ENCODE measurements around the gene CBLB.
"Not testable (repeated sequence)": the region's sequence is repeated elsewhere in the genome, so short reads cannot be mapped to it uniquely, and the experiment has no call there.

Gene CBLB

DNA sequence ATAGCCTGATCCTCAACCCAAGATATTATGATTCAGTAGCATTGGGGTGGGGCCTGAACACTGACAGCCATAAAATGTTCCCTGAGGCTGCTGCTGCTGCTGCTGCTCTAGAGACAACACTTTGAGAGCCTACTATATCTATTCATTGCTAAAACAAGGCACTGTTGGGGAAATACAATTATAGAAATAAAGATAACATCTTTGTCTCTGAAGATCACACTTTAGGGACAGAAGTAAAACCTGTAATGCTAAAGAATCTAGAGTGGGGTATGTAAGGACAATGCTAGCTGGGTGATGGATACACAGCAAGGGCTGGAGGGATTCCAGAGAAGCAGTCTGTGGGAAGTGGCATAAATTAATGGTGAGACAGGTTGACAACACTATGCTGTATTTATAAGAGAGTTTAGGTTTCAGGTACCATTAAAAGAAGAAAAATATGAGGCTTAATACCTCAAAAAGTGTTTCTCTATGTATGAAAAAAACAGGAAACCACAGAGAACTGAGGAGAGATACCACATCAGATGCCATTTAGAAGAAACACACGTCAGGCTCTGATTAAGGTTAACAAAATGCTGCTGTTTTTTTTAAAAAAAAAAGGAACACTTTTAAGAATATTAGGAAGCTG is 115.9 kb downstream of the CBLB start:
- no peak for DNase-seq (ENCODE audit: low read depth)

DNA sequence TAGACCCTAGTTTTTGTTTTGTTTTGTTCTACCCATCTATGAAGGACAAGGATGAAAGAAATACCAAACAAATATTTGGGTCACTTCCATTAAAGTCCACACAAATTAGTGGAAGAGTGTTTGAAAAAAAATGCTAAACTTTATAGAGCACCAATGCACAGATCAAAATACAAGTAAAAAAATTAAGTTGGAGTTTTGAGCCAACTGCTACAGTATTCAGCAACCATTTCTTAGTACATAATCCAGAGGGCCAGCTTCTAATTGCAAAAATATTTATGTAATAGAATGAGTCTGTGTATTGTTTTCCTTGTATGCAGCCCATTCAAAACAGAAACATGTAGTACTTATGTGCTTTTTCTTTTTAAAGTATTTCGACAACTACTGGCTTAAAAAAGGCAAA is 121.1 kb downstream of the CBLB start:
- DNase-seq (ENCODE audit: low read depth): no peak

DNA sequence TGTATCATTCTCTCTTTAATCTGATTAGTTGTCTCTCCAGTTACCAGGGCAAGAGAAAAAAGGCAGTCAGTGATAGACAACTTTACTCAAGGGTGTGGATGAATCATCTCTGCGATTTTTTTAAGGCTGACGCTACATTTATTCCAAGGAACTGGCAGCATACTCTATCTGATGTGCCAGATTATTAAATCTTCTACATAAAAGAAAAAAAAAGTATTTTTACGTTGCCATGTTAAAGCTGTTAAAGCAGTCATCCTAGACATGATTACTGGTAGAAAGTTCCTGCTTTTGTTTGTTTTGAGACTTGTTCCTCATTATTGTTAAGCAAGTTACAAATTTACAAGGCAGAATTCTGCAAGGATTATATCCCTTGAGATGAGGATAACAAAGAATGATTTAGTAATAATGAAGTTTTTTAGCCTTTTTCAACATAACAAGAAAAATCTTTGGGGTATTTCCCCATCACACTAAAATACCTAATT is 121.7 kb downstream of the CBLB start:
- no peak for DNase-seq (ENCODE audit: low read depth)

DNA sequence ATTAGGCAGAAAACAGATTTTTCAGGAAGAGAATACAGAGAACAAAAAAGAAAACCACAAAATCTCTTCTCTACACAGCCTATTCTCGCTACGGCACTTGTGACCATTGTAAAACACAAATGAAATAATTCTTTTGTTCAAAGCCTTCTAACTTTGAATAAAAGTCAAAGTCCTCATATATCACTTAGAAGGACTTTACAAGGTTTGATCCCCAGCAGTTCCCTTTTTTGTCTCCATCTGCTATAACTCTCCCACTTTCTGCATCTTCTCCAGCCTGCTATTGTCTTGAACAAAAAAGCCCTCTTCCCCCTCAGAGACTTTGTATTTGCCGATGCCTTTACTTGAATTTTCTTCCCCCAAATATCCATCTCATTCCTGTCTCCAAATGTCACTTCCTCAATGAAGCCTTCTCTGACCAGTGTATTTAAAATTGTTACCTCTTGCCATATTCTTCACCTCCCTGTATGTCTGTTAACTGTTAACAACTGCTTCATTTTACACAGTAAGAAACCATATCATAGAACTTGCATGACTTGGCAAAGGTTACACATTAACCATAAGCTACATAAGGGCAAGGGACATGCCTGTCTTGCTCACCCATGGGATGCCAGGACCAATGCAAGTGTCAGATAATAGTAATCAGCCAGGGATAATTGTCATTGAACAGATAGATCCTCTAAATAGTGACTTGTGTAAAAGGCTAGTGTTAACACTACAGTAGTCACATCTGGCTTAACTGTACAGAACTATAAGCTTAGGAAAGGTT is 122.4 kb downstream of the CBLB start:
- DNase-seq (ENCODE audit: low read depth): no peak

DNA sequence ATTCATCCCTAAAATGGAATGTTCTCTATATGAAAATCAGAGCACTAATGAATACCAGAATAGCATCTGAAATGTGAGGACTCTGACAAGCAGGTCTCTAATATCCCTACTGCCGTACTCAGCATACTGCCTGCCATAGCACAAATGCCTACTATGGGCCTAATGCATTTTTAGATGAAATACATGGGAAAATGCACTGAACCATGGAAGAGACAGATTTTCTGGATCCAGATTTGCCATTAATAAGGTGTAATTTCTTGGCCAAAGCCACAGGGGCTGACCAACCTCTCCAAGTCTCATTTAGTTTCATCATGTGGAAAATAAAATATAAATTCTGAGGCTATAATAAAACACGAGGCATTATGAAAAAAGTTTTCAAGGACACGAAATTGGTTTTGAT is 123.8 kb downstream of the CBLB start:
- no peak for DNase-seq (ENCODE audit: low read depth)

DNA sequence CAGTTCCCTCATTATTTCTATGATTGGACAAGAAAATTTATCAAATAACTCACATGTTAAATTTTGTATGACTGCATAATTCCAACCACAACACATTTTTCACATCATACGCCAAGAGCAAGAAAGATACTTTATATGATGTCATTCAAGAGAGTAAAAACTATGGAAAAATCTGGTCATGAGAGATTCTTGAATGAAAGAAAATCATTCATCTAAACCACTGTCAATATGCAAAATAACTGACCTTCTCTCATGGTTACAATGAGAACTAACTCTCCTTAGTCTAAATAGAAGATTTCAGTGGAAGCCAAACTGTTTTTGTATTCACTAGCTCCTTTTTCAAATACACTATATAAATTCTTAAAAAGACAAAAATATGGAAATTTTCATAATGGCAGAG is 124.6 kb downstream of the CBLB start:
- DNase-seq (ENCODE audit: low read depth): no peak

DNA sequence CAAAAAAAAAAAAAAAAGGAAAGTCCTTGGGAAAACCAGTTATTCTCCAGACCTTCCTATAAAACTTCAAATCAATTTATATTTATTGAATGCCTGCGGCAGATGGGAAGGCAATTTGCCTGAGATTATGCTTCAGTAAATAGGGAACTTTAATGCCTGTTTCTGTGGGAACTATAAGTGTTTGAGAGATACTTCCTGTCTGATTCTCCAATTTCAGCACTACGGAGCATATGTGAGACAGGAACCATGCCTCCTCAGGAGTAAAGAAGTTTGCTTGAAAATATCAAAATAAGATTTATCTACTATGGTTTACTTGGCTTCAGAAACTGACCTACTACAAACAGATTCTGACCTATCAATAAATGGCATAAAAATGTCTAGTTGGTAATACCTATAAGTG is 135.5 kb downstream of the CBLB start:
- no peak for DNase-seq (ENCODE audit: low read depth)

DNA sequence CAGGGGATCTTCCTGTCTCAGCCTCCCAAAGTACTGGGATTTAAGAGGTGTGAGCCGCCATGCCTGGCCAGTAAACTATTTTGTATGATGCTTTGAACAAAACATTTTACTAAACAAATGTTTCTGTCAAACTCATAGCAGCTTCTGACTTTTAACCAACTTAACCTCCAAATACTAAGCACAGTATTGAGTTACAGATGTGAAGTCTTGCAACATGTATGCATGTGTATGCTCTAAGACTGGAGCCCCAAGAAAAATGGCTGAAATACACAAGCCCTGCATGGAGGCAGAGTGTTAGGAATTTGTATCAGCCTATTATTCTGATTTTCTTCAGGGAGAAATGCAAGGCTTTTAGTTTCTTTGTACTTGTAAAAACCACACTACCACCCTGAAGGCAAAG is 137.1 kb downstream of the CBLB start:
- no peak for DNase-seq (ENCODE audit: low read depth)

DNA sequence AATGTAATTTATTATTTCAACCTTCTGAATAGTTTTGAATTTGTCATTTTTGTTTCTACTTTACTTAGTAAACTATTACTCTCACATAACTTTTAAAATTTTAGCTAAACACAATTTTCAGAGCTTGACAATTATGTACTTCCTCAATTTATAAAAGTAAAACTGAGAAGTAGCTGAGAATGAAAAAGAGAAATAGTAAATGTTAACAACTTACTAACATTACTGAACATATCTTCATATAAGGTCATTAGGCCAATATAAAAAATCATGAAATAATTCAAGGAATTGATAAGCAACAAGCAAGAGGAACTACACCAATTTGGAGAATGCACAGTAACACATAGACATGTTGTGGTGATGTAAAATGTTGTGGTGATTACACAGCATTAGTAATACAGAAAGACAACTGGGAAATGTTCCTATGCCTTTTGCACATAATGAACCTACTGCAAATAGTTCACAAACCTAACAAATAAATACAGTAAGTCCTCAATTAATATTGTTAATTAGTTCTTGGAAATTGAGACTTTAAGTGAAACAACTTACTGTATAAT is 137.9 kb downstream of the CBLB start:
- no peak for DNase-seq (ENCODE audit: low read depth)

DNA sequence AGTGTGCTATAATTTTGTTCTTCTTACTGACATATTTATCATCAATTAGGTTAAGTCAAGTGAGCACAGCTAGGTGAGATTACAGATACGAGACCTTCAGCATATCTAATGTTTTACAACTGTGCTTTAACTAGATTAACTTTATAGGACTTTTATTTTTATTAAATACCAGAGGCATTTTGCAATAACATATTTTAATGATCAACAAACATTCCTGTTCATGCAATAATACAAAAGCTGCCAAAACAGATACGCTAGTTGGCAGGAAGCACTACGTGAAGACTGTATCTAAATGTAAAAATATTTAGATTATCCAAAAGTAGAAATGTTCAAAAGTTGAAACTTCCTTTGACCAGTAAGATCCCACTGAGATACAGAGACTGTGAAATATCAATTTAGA is 139.1 kb downstream of the CBLB start:
- DNase-seq (ENCODE audit: low read depth): no peak

DNA sequence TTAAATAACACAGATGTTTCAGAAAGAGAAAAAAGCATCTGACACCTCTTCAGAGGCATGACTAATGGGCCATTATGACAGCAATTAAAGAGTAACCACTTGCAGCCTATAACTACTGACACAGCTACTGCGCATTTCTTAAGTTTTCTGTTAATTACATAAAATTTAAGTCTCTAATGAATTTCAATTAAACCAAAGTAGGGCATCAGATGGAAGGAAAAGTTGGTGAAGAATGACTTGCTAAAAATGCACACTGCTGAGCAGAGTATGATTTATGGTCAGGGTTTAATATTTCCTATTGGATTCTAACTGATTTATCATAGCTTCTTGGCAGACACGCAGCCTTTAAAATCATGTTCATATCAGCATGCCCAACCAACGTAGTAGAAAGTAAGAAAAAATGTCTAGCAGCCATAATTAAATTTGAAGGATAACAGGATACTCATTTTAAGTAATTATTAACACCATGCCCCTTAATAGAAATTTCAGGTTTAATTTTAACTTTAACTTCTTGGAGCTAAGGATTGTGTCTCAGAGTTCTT is 140.0 kb downstream of the CBLB start:
- DNase-seq (ENCODE audit: low read depth): no peak

DNA sequence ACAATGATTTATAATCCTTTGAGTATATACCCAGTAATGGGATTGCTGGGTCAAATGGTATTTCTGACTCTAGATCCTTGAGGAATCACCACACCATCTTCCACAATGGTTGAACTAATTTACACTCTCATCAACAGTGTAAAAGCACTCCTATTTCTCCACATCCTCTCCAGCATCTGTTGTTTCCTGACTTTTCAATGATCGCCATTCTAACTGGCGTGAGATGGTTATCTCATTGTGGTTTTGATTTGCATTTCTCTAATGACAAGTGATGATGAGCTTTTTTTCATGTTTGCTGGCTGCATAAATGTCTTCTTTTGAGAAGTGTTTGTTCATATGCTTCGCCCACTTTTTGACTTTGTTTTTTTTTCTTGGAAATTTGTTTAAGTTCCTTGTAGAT is 141.8 kb downstream of the CBLB start:
- not testable (repeated sequence) for DNase-seq (ENCODE audit: low read depth)

DNA sequence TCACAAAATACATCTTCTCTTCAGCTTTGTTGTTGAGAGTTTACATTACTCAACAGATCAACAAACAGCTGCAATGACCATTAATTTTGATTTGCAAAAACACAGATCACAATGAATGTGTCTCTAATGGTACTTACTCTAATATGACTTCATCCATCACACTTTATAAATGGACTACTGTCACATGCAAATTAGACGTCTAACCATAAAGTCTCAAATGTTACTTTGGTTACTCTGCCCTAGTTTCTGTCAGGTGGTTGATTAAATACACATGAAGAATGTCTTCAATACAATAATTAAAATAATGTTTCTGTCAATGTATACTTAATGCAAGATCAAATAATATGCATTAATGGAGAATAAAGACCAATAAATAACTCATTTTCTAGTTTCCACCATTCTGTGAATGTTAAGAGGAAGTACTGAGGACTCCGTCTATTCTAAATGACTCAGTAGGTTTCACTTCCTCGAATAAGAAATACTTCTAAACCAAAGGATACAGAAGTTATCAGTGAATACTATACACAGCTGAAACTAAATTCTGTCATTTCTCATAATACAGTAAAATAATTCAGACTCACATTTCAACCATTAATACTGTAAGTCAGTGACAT is 145.8 kb downstream of the CBLB start:
- no peak for DNase-seq (ENCODE audit: low read depth)

DNA sequence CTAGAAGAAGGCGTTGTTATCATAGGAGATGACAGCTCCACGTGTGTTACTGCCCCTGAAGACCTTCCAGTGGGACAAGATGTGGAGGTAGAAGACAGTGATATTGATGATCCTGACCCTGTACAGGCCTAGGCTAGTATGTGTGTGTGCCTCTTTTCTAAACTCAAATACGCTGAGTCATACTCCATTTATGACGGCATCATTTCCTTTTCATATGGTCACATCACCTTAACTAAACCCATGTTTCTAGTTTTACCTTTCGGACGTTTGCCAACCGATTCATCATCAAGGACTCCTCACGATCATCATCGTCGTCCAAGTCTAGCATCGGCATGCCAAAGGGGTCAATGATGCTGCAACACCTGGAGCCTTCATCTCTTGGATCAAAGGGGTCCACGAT is 149.0 kb downstream of the CBLB start:
- no peak for DNase-seq (ENCODE audit: low read depth)

DNA sequence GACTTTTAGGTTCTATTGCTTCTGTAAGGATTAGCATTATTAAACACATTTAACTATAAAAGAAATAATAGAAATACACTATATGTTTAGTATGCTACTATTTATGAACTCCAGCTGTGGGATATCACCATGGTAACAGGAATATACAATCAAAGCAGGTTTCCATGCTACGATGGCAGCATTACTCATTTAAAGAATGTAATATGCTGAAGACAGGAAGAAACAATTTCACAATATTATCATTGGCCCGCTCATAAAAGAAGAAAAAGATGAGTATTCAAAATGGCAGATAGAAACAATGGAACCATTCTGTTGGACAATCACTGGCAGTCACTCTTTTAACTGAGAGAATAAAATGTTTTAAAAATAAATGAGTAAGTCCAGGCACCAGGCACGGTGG is 153.4 kb downstream of the CBLB start:
- DNase-seq (ENCODE audit: low read depth): no peak

DNA sequence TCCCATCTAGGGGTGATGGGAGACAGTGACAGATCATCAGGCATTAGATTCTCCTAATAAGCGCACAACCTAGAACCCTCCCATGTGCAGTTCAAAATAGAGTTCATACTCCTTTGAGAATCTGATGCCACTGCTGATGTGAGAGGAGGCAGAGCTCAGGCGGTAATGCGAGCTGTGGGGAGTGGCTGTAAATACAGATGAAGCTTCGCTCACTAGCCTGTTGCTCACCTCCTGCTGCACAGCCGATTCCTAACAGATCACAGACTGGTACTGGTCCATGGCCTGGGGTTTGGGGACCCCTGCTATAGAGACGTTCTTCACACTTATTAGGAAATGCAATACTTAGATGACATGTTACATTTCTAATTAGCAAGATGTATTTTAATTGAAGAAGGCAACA is 154.4 kb downstream of the CBLB start:
- no peak for DNase-seq (ENCODE audit: low read depth)

DNA sequence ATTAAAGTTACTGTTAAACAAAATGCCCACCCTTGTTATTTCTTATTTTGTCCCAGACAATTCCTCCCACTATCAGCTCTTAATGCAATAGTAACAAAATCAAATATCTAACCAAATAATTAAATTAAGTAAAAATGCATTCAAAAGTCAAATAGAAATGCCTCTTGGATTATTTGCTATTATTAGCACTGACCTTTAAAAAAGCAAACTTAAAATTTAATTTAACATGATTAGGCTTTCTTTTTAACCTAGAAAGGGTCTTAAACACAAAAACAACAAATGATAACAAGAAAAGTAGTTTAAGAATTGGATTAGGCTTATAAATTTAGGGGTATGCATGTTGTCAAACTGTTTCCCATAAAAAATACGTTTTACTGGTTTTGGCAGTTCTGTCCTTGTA is 159.8 kb downstream of the CBLB start:
- no peak for DNase-seq (ENCODE audit: low read depth)

DNA sequence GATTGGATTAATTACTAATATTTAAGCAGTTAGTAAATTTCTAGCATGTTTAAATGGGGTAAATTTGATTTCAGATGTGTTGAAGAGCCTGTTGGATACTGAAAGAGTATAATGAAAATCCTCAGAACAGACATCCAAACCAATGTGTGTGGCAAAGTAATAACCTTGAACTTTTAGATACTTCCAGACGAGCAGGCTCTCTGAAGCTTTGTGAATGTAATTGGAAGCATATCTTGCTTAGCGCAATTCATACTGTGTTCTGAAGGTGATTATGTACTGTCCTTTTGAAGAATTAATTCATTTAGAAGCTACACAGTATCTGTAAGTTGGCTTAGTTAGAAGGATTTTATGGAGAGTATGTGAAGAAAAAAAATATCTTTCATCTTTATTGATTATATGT is 161.8 kb downstream of the CBLB start:
- DNase-seq (ENCODE audit: low read depth): no peak

DNA sequence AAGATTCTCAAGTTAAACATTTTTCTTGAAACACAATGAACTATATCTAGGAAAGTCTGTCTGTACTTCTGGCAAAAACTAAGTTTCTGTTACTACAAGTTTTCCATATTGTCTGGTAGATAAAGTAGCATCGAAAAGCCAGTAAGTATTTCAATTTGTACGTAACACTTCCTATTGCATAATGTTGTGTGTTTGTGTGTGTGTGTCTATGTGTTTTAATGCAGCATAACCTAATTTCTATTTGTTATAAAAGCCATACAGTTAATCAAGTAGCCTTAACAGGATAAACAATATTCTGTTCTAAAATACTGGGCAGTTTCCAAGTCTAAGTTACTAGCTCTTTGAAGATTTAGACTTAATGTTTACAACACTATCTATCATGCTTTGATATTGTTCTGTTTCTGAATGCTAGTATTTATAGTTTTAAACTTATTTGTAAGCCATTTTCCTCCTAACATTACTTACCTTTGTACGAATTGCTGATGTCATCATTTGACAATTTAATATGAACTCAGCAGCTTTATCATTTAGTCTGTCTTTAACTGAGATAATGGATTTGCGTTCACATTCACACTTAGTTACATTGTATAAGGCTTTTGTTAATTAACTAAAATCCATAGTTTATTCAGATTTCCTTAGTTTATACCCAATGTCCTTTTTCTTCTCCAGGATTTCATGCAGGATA is 163.9 kb downstream of the CBLB start:
- DNase-seq (ENCODE audit: low read depth): no peak

DNA sequence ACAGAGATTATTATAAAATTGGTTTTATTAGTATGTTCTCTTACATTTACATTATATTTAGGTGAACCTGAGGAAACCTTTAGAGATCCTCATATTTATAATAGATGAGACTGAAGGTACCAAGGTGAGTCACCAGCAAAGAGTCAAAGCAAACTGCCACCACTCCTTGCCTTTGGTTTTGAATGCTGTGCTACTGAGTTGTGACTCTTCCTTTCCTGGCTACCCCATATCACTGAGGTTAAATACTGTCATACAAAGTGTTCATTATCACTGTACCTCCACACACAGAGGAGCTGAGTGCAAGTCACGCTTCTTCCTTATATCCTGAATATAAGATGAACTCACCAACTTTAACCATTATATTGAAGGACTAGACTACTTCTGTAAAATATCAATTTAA is 168.2 kb downstream of the CBLB start:
- peak; percentile 1 for DNase-seq (ENCODE audit: low read depth)

DNA sequence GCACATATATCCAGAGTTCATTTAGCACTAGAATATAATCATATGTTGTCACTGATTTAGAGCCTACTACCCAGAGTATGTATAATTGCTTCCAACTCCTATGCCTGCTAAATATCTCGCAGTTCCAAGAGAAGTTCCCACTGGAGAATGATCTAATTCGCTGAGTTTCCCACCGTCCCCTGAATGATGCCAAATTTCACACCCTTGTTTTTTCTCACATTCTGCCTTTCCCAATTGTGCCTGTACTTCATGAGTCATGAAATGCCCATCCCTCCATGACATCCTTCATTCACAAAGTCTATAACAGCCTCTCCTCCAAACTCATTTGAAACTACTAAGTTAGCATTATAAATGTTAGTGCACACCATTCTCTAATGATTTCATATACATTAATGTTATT is 177.2 kb downstream of the CBLB start:
- no peak for DNase-seq (ENCODE audit: low read depth)

DNA sequence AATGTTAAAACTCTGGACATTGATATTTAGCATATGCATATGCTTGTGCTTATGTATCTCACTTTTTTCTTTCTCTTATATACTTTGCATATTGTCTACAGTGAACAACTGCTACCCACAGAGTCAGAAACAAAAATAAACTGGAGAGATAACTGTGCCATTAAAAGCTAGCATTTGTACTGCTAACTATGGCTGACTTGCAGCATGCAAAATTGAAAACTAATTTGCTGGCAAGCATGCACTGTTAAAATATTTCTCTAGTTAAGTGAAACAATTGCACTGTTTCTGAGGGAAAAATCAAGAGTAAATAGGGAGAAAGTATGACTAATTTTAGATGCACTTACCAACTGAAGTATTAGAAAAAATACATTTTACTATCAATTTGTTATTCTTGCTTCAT is 177.8 kb downstream of the CBLB start:
- DNase-seq (ENCODE audit: low read depth): no peak

Data from stimulated activated CD8-positive, alpha-beta memory T cell treated with anti-CD3 and anti-CD28 coated beads, Interleukin-4, amount 100 ng/mL, for 24 hours (primary cell).